Mucosa of descending colon (tissue), 3 donors: ENCODE data around the gene BAIAP2. TPM values are rescaled to one million over a fixed set of nuclear protein-coding genes. Genes with fewer than 3 reads are reported as not detected.
A peak's percentile ranks its signal among the peaks of the same experiment; 100 is the strongest.
"Not testable (repeated sequence)": the region's sequence is repeated elsewhere in the genome, so short reads cannot be mapped to it uniquely, and the experiment has no call there.

ENCODE experiments used
- ATAC-seq: fragments of 200-7000 bp; cut with Tn5 transposase; one replicate; pipeline ENCODE4 v1.9.1; 2020; ENCODE audit warnings: mild to moderate bottlenecking, moderate library complexity
- DNase-seq, 3 donors: peaks; one replicate each; pipeline ENCODE4 v3.0.0-alpha.2; 2020
- H3K36me3 ChIP-seq: fragments of 200-600 bp; one replicate; pipeline ENCODE4 v1.8.0; 2021; ENCODE audit warnings: low read depth, mild to moderate bottlenecking
- H3K4me1 ChIP-seq: fragments of 200-600 bp; one replicate; pipeline ENCODE4 v1.8.0; 2021; ENCODE audit warnings: low read depth, mild to moderate bottlenecking
- H3K4me3 ChIP-seq: fragments of 200-600 bp; one replicate; pipeline ENCODE4 v1.8.0; 2021; ENCODE audit warnings: mild to moderate bottlenecking
- H3K9me3 ChIP-seq: fragments of 200-600 bp; one replicate; pipeline ENCODE4 v1.8.0; 2021; ENCODE audit warnings: mild to moderate bottlenecking
- intact Hi-C, 2 donors: fragments of 100-400 bp; cut with DNase I in 1 of 2; cut with micrococcal nuclease in 1 of 2; formaldehyde crosslinking; loops; one replicate each; pipeline versions ENCODE4 v1.11.0 to v1.11.1; 2022; cut with DNase I, micrococcal nuclease
- total RNA-seq, 3 donors: library from RNA; stranded (reverse); fragmentation: NEBNext Ultra II Directional in 2 of 3; extraction: Animal tissue kit (Norgen Biotek cat#: 25700) in 2 of 3; gene quantifications; one replicate each; pipeline versions ENCODE4 v1.2.1 to v1.2.4, GENCODE V29; 2021 to 2023
- TF ChIP-seq, protein P1 (sequence below): fragments of 200-600 bp; IDR thresholded peaks from one replicate; pipeline ENCODE4 v1.8.0; 2022; ENCODE audit warnings: antibody characterized with exemption, mild to moderate bottlenecking
- donor health status: DM: no; HTN: no; CAD: no; lungs with moderate emphysema.
- donor health status: DM: no; HTN: no; CAD: no.
- donor health status: DM: no; HTN: yes; CAD: no.

Gene BAIAP2
- total RNA-seq, 3 donors from 2014 or later = 11.6 to 76.7 (median 19.4) TPM

DNA sequence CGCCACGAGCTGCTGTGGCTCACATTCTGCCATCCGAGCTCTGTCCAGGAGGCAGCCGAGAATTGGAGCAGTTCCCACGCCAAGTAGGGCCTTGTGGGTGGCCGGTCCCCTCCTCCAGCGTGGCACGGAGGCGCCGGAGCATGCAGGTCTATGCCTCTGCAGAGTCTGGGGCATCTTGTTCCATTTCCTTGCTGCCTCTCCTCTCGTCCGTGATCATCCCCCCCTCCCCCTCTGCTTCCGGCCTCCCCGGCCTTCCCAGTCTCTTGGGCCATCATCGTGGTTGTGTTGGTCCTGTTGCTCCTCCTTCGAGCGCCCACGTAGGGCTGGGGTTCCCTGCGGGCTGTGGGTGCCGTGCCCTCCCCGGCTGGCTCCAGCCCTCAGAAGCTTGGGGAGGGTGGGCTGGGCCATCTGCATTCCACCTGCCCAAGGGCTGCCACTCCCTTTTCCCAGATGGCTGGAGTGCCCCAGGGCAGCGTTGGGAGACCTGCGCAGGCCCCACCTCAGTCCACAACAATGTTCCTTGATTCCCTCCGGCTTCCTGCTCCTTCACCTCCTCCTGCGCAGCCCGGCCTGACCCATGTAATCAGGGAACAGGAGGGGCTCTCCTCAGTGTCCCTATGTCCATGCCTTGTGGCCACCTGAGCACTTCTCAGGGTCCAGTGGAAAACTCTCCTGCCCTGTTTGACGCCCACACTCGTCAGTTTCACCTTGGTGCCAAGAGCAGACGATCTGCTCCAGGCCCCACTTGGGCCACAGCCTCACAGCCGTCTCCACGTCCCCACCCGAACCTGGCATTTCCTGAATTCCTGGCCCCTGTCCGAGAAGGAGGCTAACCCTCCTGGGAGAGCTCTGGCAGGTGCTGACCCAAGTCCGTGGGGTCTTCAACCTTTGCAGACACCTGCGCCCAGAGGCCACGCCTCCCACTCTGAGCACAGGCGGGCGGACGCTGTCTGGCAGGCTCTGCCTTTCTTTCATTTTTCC is 37.1 kb downstream of the BAIAP2 start:
- no peaks in the 10 kb centered on the region for H3K4me1 ChIP-seq
- DNase-seq (no peak), ATAC-seq (peak; percentile 84)
- H3K9me3 ChIP-seq = no peaks in the 10 kb centered on the region
- TF ChIP-seq, protein P1, sequence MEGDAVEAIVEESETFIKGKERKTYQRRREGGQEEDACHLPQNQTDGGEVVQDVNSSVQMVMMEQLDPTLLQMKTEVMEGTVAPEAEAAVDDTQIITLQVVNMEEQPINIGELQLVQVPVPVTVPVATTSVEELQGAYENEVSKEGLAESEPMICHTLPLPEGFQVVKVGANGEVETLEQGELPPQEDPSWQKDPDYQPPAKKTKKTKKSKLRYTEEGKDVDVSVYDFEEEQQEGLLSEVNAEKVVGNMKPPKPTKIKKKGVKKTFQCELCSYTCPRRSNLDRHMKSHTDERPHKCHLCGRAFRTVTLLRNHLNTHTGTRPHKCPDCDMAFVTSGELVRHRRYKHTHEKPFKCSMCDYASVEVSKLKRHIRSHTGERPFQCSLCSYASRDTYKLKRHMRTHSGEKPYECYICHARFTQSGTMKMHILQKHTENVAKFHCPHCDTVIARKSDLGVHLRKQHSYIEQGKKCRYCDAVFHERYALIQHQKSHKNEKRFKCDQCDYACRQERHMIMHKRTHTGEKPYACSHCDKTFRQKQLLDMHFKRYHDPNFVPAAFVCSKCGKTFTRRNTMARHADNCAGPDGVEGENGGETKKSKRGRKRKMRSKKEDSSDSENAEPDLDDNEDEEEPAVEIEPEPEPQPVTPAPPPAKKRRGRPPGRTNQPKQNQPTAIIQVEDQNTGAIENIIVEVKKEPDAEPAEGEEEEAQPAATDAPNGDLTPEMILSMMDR = no peak
- H3K36me3 ChIP-seq = no peaks in the 10 kb centered on the region
- intact Hi-C loops = no loop called here
- H3K4me3 ChIP-seq = no peak overlapping the region

DNA sequence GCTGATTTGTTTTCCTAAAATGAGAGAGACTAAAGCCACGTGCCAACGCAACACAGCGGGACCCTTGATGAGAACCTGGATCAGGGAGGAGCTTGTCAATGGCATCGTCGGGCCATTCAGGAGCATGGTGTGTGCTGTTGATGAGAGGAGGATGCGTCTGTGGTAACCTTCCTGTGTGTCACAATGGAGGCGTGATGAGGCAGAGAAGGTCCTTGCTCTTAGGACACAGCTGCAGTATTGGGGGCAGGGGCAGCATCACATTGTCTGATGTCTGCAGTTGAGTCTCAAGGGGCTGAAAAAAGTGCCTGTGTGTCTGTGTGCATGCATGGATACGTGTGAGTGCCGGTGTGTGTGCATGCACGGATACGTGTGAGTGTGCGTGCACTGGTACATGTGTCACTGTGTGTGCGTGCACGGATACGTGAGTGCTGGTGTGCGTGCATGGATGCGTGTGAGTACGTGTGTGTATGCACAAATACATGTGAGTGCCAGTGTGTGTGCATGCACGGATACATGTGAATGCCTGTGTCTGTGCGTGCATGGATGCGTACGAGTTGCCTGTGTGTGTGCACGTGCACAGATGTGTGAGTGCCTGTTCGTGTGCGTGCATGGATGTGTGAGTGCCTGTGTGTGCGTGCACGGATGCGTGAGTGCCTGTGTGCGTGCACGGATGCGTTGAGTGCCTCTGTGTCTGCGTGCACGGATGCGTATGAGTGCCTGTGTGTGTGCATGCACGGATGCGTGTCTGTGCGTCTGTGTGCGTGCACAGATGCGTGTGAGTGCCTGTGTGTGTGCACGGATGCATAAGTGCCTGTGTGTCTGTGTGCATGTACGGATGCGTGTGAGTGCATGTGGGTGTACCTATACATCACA is 39.3 kb downstream of the BAIAP2 start:
- intact Hi-C loops = no loop called here
- DNase-seq (no peak), ATAC-seq (no peak)
- Histone ChIP-seq H3K36me3 (no peaks in the 10 kb centered on the region), H3K9me3 (no peaks in the 10 kb centered on the region), H3K4me1 (no peaks in the 10 kb centered on the region), H3K4me3 (no peak overlapping the region)
- TF ChIP-seq, protein P1 = no peak

DNA sequence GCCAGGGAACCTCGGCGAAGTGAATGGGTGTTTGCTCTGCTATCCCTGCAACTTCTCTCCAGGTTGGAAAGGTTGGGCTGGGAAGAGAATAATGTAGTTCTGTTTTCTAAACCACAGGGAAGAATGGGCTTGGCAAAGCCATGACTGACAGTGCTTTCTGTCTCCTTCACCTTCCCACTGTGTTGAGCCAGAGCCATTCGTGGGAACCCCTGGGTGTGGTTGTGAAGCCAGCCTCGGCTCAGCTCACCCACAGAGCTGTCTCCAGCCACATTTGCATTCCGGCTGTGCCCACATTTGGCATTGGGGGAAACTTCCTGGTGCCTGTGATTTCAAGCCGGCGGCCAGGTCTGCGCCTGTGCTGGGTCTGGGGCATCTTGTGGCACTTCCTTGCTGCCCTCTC is 39.9 kb downstream of the BAIAP2 start:
- intact Hi-C loops = no loop called here
- H3K4me1 ChIP-seq = no peaks in the 10 kb centered on the region
- TF ChIP-seq, protein P1 = no peak
- H3K9me3 ChIP-seq = no peaks in the 10 kb centered on the region
- no peaks in the 10 kb centered on the region for H3K36me3 ChIP-seq
- no peak overlapping the region for H3K4me3 ChIP-seq
- no peak for DNase-seq
- ATAC-seq = no peak

DNA sequence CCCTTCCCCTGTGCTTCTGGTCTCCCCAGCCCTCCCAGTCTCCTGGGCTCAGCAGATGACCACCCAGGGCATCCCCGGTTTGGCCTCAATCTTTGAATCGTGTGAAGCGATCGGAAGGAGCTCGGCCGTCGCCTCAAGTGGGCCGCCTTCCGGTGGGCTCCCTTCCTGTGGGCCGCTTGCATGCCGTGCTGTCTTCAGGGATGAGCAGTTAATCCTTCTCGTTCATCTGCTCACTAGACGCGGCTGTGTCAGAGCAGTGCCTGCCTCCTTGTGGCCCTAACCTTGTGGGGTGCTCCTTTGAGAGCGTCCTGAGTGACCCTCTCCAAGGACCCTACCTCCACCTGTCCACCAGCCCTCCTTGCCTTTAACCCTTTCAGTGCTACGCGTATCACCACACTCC is 40.4 kb downstream of the BAIAP2 start:
- Histone ChIP-seq H3K4me1 (no peaks in the 10 kb centered on the region), H3K4me3 (no peak overlapping the region), H3K9me3 (no peaks in the 10 kb centered on the region), H3K36me3 (no peaks in the 10 kb centered on the region)
- DNase-seq (no peak), ATAC-seq (no peak)
- intact Hi-C loops = no loop called here
- TF ChIP-seq, protein P1 = no peak

DNA sequence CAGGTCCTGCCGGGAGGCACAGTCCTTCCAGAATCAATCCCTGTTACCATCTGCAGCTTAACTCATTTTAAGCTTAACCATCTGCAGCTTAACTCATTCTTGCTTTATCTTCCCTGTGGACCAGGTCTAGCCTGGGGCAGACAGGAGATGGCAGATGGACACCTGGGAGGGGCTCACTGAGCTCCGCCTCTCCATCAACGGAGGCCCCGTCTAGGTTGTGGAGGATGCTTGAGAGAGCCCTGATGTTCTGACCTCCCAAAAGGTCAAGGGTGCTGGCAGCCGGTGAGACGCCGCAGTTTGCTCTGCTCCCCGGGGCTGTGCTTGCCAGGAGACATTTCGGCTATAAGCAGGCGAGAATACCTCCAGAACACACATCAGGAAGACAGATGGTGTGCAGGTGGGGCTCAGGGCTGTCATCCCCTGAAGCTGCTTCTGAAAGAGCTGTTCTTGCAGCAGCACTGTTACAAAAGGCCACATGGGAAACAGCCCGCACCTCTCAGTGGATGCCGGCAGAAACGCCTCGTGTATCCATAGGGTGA is 41.3 kb downstream of the BAIAP2 start:
- ATAC-seq (no peak), DNase-seq (no peak)
- H3K9me3 ChIP-seq = no peaks in the 10 kb centered on the region
- intact Hi-C loops = no loop called here
- no peaks in the 10 kb centered on the region for H3K4me1 ChIP-seq
- H3K36me3 ChIP-seq = no peaks in the 10 kb centered on the region
- TF ChIP-seq, protein P1 = no peak
- H3K4me3 ChIP-seq = no peak overlapping the region

DNA sequence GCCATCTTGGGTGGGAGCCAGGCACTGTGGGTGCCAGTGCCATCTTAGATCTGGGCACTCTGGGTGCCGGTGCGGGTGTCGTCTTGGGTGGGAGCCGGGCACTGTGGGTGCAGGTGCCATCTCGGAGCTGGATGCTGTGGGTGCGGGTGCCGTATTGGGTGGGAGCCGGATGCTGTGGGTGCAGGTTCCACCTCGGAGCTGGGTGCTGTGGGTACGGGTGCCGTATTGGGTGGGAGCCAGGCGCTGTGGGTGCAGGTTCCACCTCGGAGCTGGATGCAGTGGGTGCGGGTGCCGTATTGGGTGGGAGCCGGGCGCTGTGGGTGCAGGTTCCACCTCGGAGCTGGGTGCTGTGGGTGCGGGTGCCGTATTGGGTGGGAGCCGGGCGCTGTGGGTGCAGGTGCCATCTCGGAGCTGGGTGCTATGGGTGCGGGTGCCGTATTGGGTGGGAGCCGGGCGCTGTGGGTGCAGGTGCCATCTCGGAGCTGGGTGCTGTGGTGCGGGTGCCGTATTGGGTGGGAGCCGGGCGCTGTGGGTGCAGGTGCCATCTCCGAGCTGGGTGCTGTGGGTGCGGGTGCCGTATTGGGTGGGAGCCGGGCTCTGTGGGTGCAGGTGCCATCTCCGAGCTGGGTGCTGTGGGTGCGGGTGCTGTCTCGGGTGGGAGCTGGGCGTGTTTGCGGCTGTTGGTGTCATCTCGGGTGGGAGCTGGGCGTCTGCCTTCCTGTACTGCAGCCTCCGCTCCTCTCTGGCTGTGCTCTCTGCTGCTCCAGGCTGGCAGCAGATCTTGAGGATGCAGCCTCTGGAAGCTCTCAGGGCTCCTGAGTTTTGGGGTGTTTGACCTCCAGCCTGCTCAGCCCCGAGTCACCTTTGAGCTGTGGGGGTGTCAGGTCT is 43.3 kb downstream of the BAIAP2 start:
- H3K4me1 ChIP-seq, ATAC-seq: not testable (repeated sequence)

More for the DNA sequence above, 43.3 kb downstream of the BAIAP2 start:
- H3K4me3 ChIP-seq, intact Hi-C loops, DNase-seq, H3K36me3 ChIP-seq, H3K9me3 ChIP-seq: not testable (repeated sequence)
